CD4-positive, alpha-beta T cell (primary cell): ENCODE measurements around the gene FKBP3. TPM values are rescaled to one million over a fixed set of nuclear protein-coding genes. Genes with fewer than 3 reads are reported as not detected.

Source experiments
- ATAC-seq: fragments of 200-7000 bp; cut with Tn5 transposase; one replicate; pipeline ENCODE4 v1.10.0; 2022; ENCODE audit warnings: mild to moderate bottlenecking; ENCODE audit not compliant: poor library complexity
- CTCF ChIA-PET: fragments of 350-600 bp; sonication (Branson Sonifier 250); formaldehyde crosslinking; loops from one replicate; lab custom pipeline; 2021; ENCODE audit warnings: antibody characterized with exemption, inconsistent platforms; lab: Charles Lee
- POLR2A ChIA-PET: fragments of 350-600 bp; sonication (Branson Sonifier 250); formaldehyde crosslinking; loops from one replicate; lab custom pipeline; 2021; ENCODE audit warnings: antibody characterized with exemption, inconsistent platforms; lab: Charles Lee
- DNase-seq, 14 experiments: peaks; one replicate each; pipeline ENCODE4 v3.0.0-alpha.2; 2013 to 2020; ENCODE audit warnings: mixed read lengths in 2 of 14
- H3K27ac ChIP-seq, 2 donors: one replicate each; pipeline versions ENCODE4 v1.5.1 to v1.7.0; 2013; ENCODE audit warnings: low read length in 2 of 2, low read depth in 1 of 2, mild to moderate bottlenecking in 1 of 2
- H3K27me3 ChIP-seq, 2 experiments: 1 replicate in 1 of 2; 2 replicates in 1 of 2; pipeline versions ENCODE4 v1.6.1 to v1.7.0; 2013; ENCODE audit warnings: low read length in 2 of 2, control low read depth in 1 of 2, mild to moderate bottlenecking in 1 of 2, moderate library complexity in 1 of 2; ENCODE audit not compliant: insufficient read depth in 2 of 2, control insufficient read depth in 1 of 2
- H3K36me3 ChIP-seq: one replicate; pipeline ENCODE4 v1.6.1; 2013; ENCODE audit warnings: low read length, control low read depth; ENCODE audit not compliant: insufficient read depth
- H3K4me1 ChIP-seq: one replicate; pipeline ENCODE4 v1.6.1; 2013; ENCODE audit warnings: low read length, control low read depth; ENCODE audit not compliant: insufficient read depth
- H3K4me3 ChIP-seq: one replicate; pipeline ENCODE4 v1.5.1; 2013; ENCODE audit warnings: mild to moderate bottlenecking, low read length, moderate library complexity
- H3K9me3 ChIP-seq, 2 experiments: 1 replicate in 1 of 2; 2 replicates in 1 of 2; pipeline versions ENCODE4 v1.6.1 to v1.7.0; 2013; ENCODE audit warnings: low read length in 2 of 2, mild to moderate bottlenecking in 2 of 2, control low read depth in 1 of 2, moderate library complexity in 1 of 2; ENCODE audit not compliant: control insufficient read depth in 1 of 2, insufficient read depth in 1 of 2
- H3K27ac Mint-ChIP-seq: one replicate; pipeline ENCODE4 v1.8.0; 2020; ENCODE audit warnings: mixed read lengths
- H3K27me3 Mint-ChIP-seq: one replicate; pipeline ENCODE4 v1.8.0; 2021; ENCODE audit warnings: mixed read lengths
- H3K36me3 Mint-ChIP-seq: one replicate; pipeline ENCODE4 v1.8.0; 2021; ENCODE audit warnings: low read depth, mixed read lengths
- H3K4me1 Mint-ChIP-seq: one replicate; pipeline ENCODE4 v1.8.0; 2021; ENCODE audit warnings: low read depth, mixed read lengths
- H3K4me3 Mint-ChIP-seq: one replicate; pipeline ENCODE4 v1.8.0; 2020; ENCODE audit warnings: mild to moderate bottlenecking, mixed read lengths
- H3K9me3 Mint-ChIP-seq: one replicate; pipeline ENCODE4 v1.8.0; 2020; ENCODE audit warnings: mixed read lengths
- CTCF ChIP-seq: fragments of 200-600 bp; IDR thresholded peaks from one replicate; pipeline ENCODE4 v1.8.0; 2022; ENCODE audit warnings: antibody characterized with exemption, mild to moderate bottlenecking
- intact Hi-C, 2 experiments: fragments of 100-400 bp; cut with DNase I in 1 of 2; cut with micrococcal nuclease in 1 of 2; formaldehyde crosslinking; loops; one replicate each; pipeline versions ENCODE4 v1.15.1 to v1.9.0; 2023 to 2025; cut with DNase I, micrococcal nuclease
- total RNA-seq, 174 experiments: library from RNA in 2 of 174; stranded (reverse) in 2 of 174; gene quantifications; one replicate each; pipeline ENCODE4 v1.2.3 and lab custom pipeline; 2021 to 2026

Gene FKBP3
- total RNA-seq, 2 experiments from 2014 or later, result 36.0 to 40.2 TPM

DNA sequence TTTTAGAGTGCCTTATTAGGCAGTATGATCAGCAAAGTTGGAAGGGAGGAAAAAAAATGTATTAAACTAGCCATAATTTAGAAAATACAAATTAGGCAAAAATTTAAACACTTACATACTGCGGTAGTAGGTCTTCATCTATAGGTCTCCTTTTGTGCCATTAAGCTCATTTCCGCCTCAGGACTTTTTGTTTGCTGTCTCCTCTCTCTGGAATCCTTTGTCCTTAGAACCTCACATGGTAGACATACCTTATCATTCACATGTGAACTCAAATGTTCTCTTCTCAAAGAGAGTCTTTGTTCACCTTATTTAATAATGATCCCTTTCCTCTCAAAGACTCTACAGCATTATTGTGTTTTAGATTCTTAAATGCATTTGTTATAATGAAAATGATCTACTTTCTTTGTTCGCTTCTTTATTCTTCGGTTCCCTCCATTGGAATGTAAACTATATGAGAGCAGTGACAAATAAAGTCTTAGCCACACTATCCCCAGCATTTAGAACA lies 16.2 kb upstream of the FKBP3 start:
- POLR2A ChIA-PET, result no interaction called here
- H3K9me3 ChIP-seq, result no peaks in the 10 kb centered on the region
- intact Hi-C loops, result no loop called here
- H3K4me3 Mint-ChIP-seq, result no peak overlapping the region
- no peaks in the 10 kb centered on the region for H3K27me3 ChIP-seq
- H3K4me3 ChIP-seq, result no peak overlapping the region
- no peaks in the 10 kb centered on the region for H3K4me1 Mint-ChIP-seq
- H3K36me3 Mint-ChIP-seq, result peaks cover 24% of the 10 kb centered on the region
- no peak overlapping the region for H3K27ac ChIP-seq
- CTCF ChIA-PET, result no interaction called here
- H3K36me3 ChIP-seq, result peaks cover 4% of the 10 kb centered on the region
- H3K27ac Mint-ChIP-seq, result no peak overlapping the region
- no peaks in the 10 kb centered on the region for H3K27me3 Mint-ChIP-seq
- no peak for DNase-seq
- H3K9me3 Mint-ChIP-seq, result no peaks in the 10 kb centered on the region
- no peaks in the 10 kb centered on the region for H3K4me1 ChIP-seq
- no peak for TF ChIP-seq CTCF
- no peak for ATAC-seq

- Mint-ChIP-seq H3K27me3 (no peaks in the 10 kb centered on the region), H3K36me3 (peaks cover 24% of the 10 kb centered on the region), H3K4me3 (no peak overlapping the region), H3K9me3 (no peaks in the 10 kb centered on the region), H3K27ac (no peak overlapping the region), H3K4me1 (no peaks in the 10 kb centered on the region)
- ATAC-seq (no peak), DNase-seq (no peak)
- no peak for TF ChIP-seq CTCF
- Histone ChIP-seq H3K36me3 (peaks cover 4% of the 10 kb centered on the region), H3K27me3 (no peaks in the 10 kb centered on the region), H3K4me3 (no peak overlapping the region), H3K4me1 (no peaks in the 10 kb centered on the region), H3K27ac (no peak overlapping the region), H3K9me3 (no peaks in the 10 kb centered on the region)
- intact Hi-C loops, result no loop called here
- ChIA-PET CTCF (no interaction called here), POLR2A (no interaction called here)
Observed at GRCh38 chr14:45149602-45150001, 15.3 kb upstream of the FKBP3 start.

DNA sequence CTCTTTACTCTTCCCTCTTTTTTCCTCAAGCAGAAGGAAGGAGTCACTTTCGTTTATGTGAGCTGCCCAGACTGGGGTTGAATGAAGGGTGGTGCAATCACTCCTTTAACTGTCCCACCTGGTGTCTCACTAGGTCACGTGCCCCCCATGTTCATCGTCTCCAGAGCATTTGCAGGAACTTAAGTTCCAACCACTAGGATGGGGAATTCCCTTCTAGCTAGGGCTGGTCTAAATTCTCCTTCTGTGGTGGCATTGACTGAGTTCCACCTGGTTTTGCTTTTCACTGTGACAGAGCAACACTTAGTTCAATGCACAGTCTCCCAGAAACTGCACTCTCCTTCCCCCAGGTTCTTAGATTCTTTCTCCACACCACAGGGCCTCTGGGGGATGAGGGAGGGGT lies 10.9 kb upstream of the FKBP3 start:
- ChIA-PET POLR2A (no interaction called here), CTCF (interaction anchor here (1.3 kb wide), 1 partner anchor 10 kb away, joined by 3 read pairs; the partner anchor contains the start of gene FANCM)
- Mint-ChIP-seq H3K9me3 (no peaks in the 10 kb centered on the region), H3K4me3 (no peak overlapping the region), H3K27me3 (no peaks in the 10 kb centered on the region), H3K27ac (no peak overlapping the region), H3K4me1 (no peaks in the 10 kb centered on the region), H3K36me3 (peaks cover 12% of the 10 kb centered on the region)
- no peak for TF ChIP-seq CTCF
- Histone ChIP-seq H3K9me3 (no peaks in the 10 kb centered on the region), H3K27me3 (no peaks in the 10 kb centered on the region), H3K4me1 (no peaks in the 10 kb centered on the region), H3K27ac (no peak overlapping the region), H3K4me3 (no peak overlapping the region), H3K36me3 (no peaks in the 10 kb centered on the region)
- ATAC-seq (no peak), DNase-seq (no peak)
- intact Hi-C loops, result no loop called here
